ENCODE measurements around the gene CFAP97D2. TPM values are rescaled to one million over a fixed set of nuclear protein-coding genes. Genes with fewer than 3 reads are reported as not detected.
A peak's percentile ranks its signal among the peaks of the same experiment; 100 is the strongest.

CFAP97D2 gene
- under 1 TPM; 0.47 to 0.52 TPM for total RNA-seq
- polyA plus RNA-seq (2013, experiment 1 of 2): 0.33 TPM
- polyA plus RNA-seq (2013, experiment 2 of 2): 0.07 TPM
- total RNA-seq: 0 to 0.49 (median 0.05) reads per million in 172 experiments

DNA sequence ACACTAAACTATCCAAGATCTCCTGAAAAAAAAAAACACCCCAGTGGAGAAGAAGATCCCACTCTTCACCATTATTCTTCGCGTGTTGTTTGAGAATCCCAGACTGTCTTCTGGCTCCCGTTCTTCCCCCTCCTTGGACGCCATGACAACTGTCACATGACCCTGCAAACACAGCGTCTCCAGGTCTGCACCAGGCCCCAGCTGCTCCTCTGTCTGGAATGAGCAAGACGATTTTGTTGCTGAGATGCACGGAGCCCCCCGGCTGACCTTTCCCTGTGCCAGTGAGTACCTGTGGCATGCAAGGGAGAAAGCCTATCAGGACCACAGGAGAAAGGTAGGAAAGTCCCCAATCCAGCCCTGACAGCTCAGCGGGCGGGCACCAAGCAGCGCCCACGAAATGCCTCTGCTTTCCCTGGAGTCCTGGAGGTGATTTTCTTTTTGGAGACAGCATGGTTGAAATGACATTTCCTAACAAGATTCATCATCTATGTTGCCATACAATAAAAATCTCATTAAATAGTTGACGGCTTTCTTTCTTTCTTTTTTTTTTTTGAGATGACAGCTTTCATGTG is at the start of gene CFAP97D2:
Gene CFAP97D2, plus strand, starts transcription at position 171 of the 572 bp plus-strand sequence. Its CDS starts 74 bp downstream, at position 245.
- Histone ChIP-seq H3K27ac (ENCODE audit: low read depth in 1 of 2, low read length in 2 of 2) (no peak within 1 kb of the TSS), H3K9me3 (ENCODE audit: control insufficient read depth in 1 of 2, insufficient read depth in 1 of 2, low read length in 2 of 2) (peaks cover under 1% of the 10 kb centered on the region in 2 experiments), H3K27me3 (ENCODE audit: control insufficient read depth in 1 of 2, insufficient read depth in 2 of 2, low read length in 2 of 2) (no peaks in the 10 kb centered on the region), H3K4me3 (ENCODE audit: low read length) (no peak within 1 kb of the TSS), H3K36me3 (ENCODE audit: insufficient read depth, low read length) (no peaks in the 10 kb centered on the region), H3K4me1 (ENCODE audit: insufficient read depth, low read length) (peaks cover 47% of the 10 kb centered on the region)
- Mint-ChIP-seq H3K27ac (no peak within 1 kb of the TSS), H3K9me3 (peaks cover 4% of the 10 kb centered on the region), H3K4me1 (ENCODE audit: low read depth) (peaks cover 71% of the 10 kb centered on the region), H3K27me3 (no peaks in the 10 kb centered on the region), H3K36me3 (ENCODE audit: low read depth) (peaks cover 7% of the 10 kb centered on the region), H3K4me3 (no peak within 1 kb of the TSS)
- CTCF ChIA-PET: no interaction called here
- POLR2A ChIA-PET: interaction anchor here (1.4 to 2.5 kb wide), 3 partner anchors 8 to 37 kb away, joined by 7 to 11 read pairs (median 7); no protein-coding TSS in a partner anchor
- intact Hi-C loops (cut with DNase I, micrococcal nuclease): no loop called here
- DNase-seq (no peak), ATAC-seq (ENCODE audit: poor library complexity) (no peak)
- TF ChIP-seq, protein P1, sequence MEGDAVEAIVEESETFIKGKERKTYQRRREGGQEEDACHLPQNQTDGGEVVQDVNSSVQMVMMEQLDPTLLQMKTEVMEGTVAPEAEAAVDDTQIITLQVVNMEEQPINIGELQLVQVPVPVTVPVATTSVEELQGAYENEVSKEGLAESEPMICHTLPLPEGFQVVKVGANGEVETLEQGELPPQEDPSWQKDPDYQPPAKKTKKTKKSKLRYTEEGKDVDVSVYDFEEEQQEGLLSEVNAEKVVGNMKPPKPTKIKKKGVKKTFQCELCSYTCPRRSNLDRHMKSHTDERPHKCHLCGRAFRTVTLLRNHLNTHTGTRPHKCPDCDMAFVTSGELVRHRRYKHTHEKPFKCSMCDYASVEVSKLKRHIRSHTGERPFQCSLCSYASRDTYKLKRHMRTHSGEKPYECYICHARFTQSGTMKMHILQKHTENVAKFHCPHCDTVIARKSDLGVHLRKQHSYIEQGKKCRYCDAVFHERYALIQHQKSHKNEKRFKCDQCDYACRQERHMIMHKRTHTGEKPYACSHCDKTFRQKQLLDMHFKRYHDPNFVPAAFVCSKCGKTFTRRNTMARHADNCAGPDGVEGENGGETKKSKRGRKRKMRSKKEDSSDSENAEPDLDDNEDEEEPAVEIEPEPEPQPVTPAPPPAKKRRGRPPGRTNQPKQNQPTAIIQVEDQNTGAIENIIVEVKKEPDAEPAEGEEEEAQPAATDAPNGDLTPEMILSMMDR (IDR thresholded peaks at IDR 0.05): no peak

DNA sequence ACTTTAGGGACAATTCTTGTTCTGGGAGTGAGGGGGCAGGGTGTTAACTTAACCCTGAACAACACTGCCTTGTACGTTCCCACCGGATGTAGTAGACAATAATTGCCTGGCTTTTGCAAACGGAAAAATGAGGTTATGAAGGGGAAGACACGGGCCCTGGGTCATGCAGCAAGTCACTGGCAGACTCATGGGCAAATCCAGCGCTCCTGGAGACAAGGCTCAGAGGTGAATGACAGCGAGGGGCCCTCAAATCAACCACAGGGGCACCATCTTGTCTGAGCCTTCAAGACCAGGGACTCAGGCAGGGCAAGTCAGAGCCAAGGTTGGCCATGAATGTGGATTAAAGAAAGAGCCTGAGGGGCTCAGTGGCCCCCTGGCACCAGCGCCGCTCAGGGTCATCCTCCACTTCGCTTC is 49.4 kb upstream of the CFAP97D2 start:
- peaks cover 66% of the 10 kb centered on the region for H3K36me3 Mint-ChIP-seq (ENCODE audit: low read depth)
- Histone ChIP-seq H3K4me3 (ENCODE audit: low read length) (peak overlapping the region; percentile 100), H3K36me3 (ENCODE audit: insufficient read depth, low read length) (peaks cover 30% of the 10 kb centered on the region), H3K9me3 (ENCODE audit: control insufficient read depth in 1 of 2, insufficient read depth in 1 of 2, low read length in 2 of 2) (peaks cover 0 to 4% of the 10 kb centered on the region in 2 experiments), H3K27ac (ENCODE audit: low read depth in 1 of 2, low read length in 2 of 2) (peak overlapping the region; percentile 80 to 85), H3K4me1 (ENCODE audit: insufficient read depth, low read length) (peaks cover 71% of the 10 kb centered on the region), H3K27me3 (ENCODE audit: control insufficient read depth in 1 of 2, insufficient read depth in 2 of 2, low read length in 2 of 2) (no peaks in the 10 kb centered on the region)
- ATAC-seq (ENCODE audit: poor library complexity) (no peak), DNase-seq (peak in 4 of 14 experiments; percentile 39 to 66 (median 52))
- intact Hi-C loops (cut with DNase I, micrococcal nuclease): loop anchor here (1.0 to 5.0 kb wide), 6 partner anchors 19 to 312 kb away; no protein-coding TSS in a partner anchor
- no peaks in the 10 kb centered on the region for H3K9me3 Mint-ChIP-seq
- TF ChIP-seq, protein P1 (IDR thresholded peaks at IDR 0.05): no peak
- H3K4me1 Mint-ChIP-seq (ENCODE audit: low read depth): peaks cover 66% of the 10 kb centered on the region
- H3K27ac Mint-ChIP-seq: peak overlapping the region; percentile 99
- no peaks in the 10 kb centered on the region for H3K27me3 Mint-ChIP-seq
- CTCF ChIA-PET: interaction anchor here (0.6 to 3.0 kb wide), 4 partner anchors 19 to 96 kb away, joined by 3 to 15 read pairs (median 4); no protein-coding TSS in a partner anchor
- POLR2A ChIA-PET: interaction anchor here (1.1 to 7.5 kb wide), 10 partner anchors 8 to 97 kb away, joined by 3 to 138 read pairs (median 24); no protein-coding TSS in a partner anchor
- peak overlapping the region; percentile 99 for H3K4me3 Mint-ChIP-seq

DNA sequence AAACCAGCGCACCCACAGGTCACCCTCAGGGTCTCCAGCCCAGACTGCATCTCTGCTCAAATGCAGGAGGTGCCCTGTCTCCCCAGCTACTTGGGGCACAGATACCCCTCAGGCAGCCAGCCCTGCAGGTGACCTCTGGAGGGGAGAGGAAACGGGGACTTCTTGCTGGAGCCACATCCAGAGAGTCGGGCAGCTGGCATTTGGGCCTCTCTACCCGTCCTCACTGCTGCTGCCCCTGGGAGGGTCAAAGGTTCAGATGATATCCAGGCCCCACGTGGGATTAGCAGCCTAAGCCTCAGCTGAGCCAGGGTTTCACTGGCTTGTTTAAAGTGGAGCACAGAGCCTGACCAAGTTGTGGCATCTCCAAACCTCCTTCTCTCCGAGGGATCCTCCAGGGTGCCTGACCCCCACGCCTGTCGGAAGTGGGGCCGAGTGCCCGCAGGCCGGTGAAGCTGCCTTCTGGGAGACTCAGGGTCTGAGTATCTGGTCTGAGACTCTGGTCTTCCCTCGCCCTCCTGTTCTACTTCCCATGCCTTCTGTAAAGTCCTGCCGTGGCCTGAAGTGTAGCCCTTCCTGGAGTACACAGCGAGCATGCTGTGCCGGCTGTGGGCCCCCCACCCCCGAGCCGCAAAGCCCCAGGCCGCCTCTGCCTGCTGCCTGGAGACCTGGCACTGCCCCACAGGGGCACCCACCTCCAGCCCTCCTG is 48.8 kb upstream of the CFAP97D2 start:
- POLR2A ChIA-PET: interaction anchor here (0.7 to 7.5 kb wide), 21 partner anchors 10 to 151 kb away, joined by 3 to 138 read pairs (median 5); partner anchors contain the start of gene UPF3A
- peaks cover 24% of the 10 kb centered on the region for H3K36me3 ChIP-seq (ENCODE audit: insufficient read depth, low read length)
- H3K9me3 ChIP-seq (ENCODE audit: control insufficient read depth in 1 of 2, insufficient read depth in 1 of 2, low read length in 2 of 2): peaks cover 0 to 2% of the 10 kb centered on the region in 2 experiments
- CTCF ChIA-PET: interaction anchor here (1.0 to 3.0 kb wide), 3 partner anchors 10 to 96 kb away, joined by 3 to 15 read pairs (median 3); no protein-coding TSS in a partner anchor
- peak overlapping the region; percentile 100 for H3K4me3 ChIP-seq (ENCODE audit: low read length)
- H3K27ac Mint-ChIP-seq: peak overlapping the region; percentile 99
- H3K36me3 Mint-ChIP-seq (ENCODE audit: low read depth): peaks cover 60% of the 10 kb centered on the region
- H3K4me1 Mint-ChIP-seq (ENCODE audit: low read depth): peaks cover 66% of the 10 kb centered on the region
- no peaks in the 10 kb centered on the region for H3K9me3 Mint-ChIP-seq
- H3K4me1 ChIP-seq (ENCODE audit: insufficient read depth, low read length): peaks cover 71% of the 10 kb centered on the region
- no peak for DNase-seq
- peak overlapping the region; percentile 99 for H3K4me3 Mint-ChIP-seq
- no peaks in the 10 kb centered on the region for H3K27me3 Mint-ChIP-seq
- peak overlapping the region; percentile 80 to 85 for H3K27ac ChIP-seq (ENCODE audit: low read depth in 1 of 2, low read length in 2 of 2)
- H3K27me3 ChIP-seq (ENCODE audit: control insufficient read depth in 1 of 2, insufficient read depth in 2 of 2, low read length in 2 of 2): no peaks in the 10 kb centered on the region
- no peak for ATAC-seq (ENCODE audit: poor library complexity)
- intact Hi-C loops (cut with DNase I, micrococcal nuclease): loop anchor here in 1 of 2 experiments (2.0 kb wide), 1 partner anchor 97 kb away; no protein-coding TSS in a partner anchor
- TF ChIP-seq, protein P1 (IDR thresholded peaks at IDR 0.05): no peak

Measured in CD4-positive, alpha-beta T cell (primary cell).